Measurements from ENCODE around the gene HSD17B8.

The HSD17B8 gene

DNA sequence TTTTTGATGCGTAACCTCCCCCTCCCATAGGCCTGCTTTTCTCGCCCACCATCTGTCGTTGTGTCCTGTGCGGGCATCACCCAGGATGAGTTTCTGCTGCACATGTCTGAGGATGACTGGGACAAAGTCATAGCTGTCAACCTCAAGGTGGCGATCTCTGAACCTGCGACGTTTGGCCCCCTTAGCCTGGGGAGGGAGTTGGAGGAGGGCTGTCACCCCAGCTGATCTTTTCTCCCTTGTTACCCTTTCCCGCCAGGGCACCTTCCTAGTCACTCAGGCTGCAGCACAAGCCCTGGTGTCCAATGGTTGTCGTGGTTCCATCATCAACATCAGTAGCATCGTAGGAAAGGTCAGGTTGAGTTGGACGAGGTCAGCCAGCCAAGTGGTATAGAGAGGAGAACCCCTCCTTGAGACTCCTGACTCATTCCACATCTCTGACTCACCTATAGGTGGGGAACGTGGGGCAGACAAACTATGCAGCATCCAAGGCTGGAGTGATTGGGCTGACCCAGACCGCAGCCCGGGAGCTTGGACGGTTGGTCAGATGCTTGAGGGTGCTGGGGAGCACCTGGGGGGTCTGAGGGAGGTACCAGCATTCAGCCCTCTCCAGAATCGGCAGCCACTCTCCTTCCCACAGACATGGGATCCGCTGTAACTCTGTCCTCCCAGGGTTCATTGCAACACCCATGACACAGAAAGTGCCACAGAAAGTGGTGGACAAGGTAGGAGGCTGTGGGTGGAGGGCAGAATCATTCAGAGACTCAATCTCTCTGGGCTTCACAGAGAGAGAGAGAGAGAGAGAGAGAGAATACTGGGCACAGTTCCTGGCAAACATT, 954 bp downstream of the HSD17B8 start:
- Histone ChIP-seq H3K4me3 (ENCODE audit: low read depth in 1 of 5, low read length in 5 of 5) (peak overlapping the region; percentile 60 to 88 (median 79)), H3K27me3 (ENCODE audit: control insufficient read depth in 5 of 5, insufficient read depth in 4 of 5, low read length in 5 of 5) (no peaks in the 10 kb centered on the region), H3K27ac (ENCODE audit: low read depth, low read length) (no peak overlapping the region), H3K9me3 (ENCODE audit: control insufficient read depth in 5 of 5, low read length in 5 of 5) (no peaks in the 10 kb centered on the region), H3K36me3 (ENCODE audit: control insufficient read depth in 5 of 5, insufficient read depth in 5 of 5, low read length in 5 of 5) (peaks cover 7 to 34% (median 31%) of the 10 kb centered on the region in 5 donors), H3K4me1 (ENCODE audit: control insufficient read depth in 5 of 5, insufficient read depth in 5 of 5, low read length in 5 of 5) (peaks cover 14 to 53% (median 46%) of the 10 kb centered on the region in 5 donors), H3K9ac (ENCODE audit: low read length in 5 of 5) (peak overlapping the region in 4 of 5 donors; percentile 76 to 87 (median 84))

DNA sequence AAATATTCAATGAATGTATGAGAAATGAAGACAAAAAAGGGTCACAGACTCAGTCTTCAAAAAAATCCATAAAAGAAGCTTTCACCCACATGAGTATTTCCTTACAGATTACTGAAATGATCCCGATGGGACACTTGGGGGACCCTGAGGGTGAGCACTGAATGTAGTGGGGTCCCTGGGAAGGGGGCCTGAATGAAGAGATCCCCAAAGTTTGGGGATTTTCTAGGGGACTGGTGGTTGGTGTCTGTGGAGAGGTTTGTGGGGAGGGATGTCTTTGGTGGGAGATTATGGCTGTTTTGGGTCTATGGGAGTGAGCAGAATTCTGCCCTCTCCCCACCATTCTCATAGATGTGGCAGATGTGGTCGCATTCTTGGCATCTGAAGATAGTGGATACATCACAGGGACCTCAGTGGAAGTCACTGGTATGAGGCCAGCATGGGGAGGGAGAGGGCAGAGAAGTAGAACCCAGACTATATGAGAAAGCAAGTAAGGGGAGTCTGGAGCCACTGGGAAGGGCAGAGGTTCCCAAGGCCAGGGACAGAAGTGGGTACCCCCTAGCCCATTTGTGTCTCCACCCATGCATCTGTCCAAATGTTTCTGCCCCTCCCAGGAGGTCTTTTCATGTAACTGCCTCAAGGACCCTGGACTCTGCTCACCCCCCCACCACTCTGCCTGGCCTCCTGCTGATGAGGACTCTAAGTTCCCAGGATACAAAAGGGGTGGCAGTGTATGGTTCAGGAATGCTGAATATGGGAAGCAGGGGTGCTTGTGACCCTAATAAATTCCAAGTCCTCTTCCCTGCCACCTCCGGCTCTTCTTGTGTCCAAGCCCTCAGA, 1.8 kb downstream of the HSD17B8 start:
- Histone ChIP-seq H3K4me1 (ENCODE audit: control insufficient read depth in 5 of 5, insufficient read depth in 5 of 5, low read length in 5 of 5) (peaks cover 14 to 50% (median 44%) of the 10 kb centered on the region in 5 donors), H3K9ac (ENCODE audit: low read length in 5 of 5) (no peak overlapping the region), H3K36me3 (ENCODE audit: control insufficient read depth in 5 of 5, insufficient read depth in 5 of 5, low read length in 5 of 5) (peaks cover 7 to 40% (median 34%) of the 10 kb centered on the region in 5 donors)

DNA sequence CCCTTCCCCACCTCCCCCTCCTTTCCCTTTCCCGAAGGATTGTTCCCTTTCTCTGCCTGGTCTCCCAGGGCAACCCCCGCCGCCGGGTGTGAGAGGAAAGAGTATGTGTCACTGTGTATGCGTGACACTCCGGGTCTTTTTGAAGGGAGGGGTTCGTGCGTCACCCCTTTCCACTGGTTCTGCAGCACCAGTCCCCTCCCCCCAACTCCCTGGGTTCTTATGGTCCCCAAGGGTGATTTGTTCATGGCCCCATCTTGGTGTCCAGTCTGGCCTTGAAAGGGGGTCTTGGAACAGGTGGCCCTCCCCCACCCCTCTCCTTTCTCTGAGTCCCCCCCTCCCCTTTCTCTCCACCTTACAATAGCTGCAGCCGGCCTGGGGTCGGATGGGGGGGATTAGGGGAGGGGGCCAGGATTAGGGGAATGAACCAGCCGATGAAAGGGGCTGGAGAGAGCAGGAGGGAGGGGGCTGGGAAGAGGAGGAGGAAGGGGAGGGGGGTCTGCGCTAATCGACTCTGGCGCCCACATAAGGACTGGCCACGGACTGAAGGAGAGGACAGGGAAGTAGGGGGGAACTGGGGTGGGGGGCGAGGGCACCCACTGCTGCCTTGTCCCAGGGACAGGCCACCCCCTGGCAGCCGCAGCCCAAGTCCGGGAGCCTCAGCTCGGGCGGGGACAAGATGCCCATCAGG, 2.6 kb downstream of the HSD17B8 start:
- Histone ChIP-seq H3K27ac (ENCODE audit: low read depth, low read length) (peak overlapping the region; percentile 87), H3K27me3 (ENCODE audit: control insufficient read depth in 5 of 5, insufficient read depth in 4 of 5, low read length in 5 of 5) (no peaks in the 10 kb centered on the region), H3K9me3 (ENCODE audit: control insufficient read depth in 5 of 5, low read length in 5 of 5) (no peaks in the 10 kb centered on the region), H3K4me1 (ENCODE audit: control insufficient read depth in 5 of 5, insufficient read depth in 5 of 5, low read length in 5 of 5) (peaks cover 7 to 43% (median 36%) of the 10 kb centered on the region in 5 donors), H3K36me3 (ENCODE audit: control insufficient read depth in 5 of 5, insufficient read depth in 5 of 5, low read length in 5 of 5) (peaks cover 7 to 39% (median 37%) of the 10 kb centered on the region in 5 donors), H3K4me3 (ENCODE audit: low read depth in 1 of 5, low read length in 5 of 5) (peak overlapping the region; percentile 55 to 89 (median 83)), H3K9ac (ENCODE audit: low read length in 5 of 5) (peak overlapping the region in 3 of 5 donors; percentile 93 to 98 (median 95))

More for the DNA sequence above, 1.8 kb downstream of the HSD17B8 start:
- H3K27me3 ChIP-seq (ENCODE audit: control insufficient read depth in 5 of 5, insufficient read depth in 4 of 5, low read length in 5 of 5) = no peaks in the 10 kb centered on the region
- no peaks in the 10 kb centered on the region for H3K9me3 ChIP-seq (ENCODE audit: control insufficient read depth in 5 of 5, low read length in 5 of 5)
- H3K4me3 ChIP-seq (ENCODE audit: low read depth in 1 of 5, low read length in 5 of 5) = no peak overlapping the region
- no peak overlapping the region for H3K27ac ChIP-seq (ENCODE audit: low read depth, low read length)

DNA sequence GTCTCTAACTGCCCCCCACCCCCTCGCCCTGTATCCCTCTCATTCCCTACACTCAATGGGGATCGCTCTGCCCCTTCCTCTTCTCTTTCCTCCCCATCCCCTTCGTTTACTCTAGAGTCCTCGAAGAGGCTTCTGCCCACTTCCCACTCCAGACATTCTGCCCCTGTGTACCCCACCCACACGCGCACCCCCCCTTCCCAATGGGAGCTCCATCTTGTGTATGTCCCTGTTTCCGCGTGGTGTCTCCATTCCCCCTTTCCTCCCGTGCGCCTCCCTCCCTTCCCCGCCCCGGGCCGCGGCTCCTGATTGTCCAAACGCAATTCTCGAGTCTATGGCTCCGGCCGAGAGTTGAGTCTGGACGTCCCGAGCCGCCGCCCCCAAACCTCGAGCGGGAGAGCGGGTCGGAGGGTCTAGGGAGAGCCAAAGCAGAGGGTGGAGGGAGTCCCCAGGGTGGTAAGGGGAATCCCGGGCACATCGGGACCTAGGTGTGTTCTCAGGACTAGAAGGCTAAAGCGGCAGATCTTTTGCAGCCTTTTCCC, 3.2 kb downstream of the HSD17B8 start:
- Histone ChIP-seq H3K9me3 (ENCODE audit: control insufficient read depth in 5 of 5, low read length in 5 of 5) (no peaks in the 10 kb centered on the region), H3K4me3 (ENCODE audit: low read depth in 1 of 5, low read length in 5 of 5) (peak overlapping the region; percentile 78 to 89 (median 83)), H3K27ac (ENCODE audit: low read depth, low read length) (peak overlapping the region; percentile 87), H3K9ac (ENCODE audit: low read length in 5 of 5) (peak overlapping the region; percentile 48 to 98 (median 94)), H3K27me3 (ENCODE audit: control insufficient read depth in 5 of 5, insufficient read depth in 4 of 5, low read length in 5 of 5) (no peaks in the 10 kb centered on the region), H3K4me1 (ENCODE audit: control insufficient read depth in 5 of 5, insufficient read depth in 5 of 5, low read length in 5 of 5) (peaks cover 4 to 40% (median 33%) of the 10 kb centered on the region in 5 donors), H3K36me3 (ENCODE audit: control insufficient read depth in 5 of 5, insufficient read depth in 5 of 5, low read length in 5 of 5) (peaks cover 4 to 33% (median 32%) of the 10 kb centered on the region in 5 donors)

DNA sequence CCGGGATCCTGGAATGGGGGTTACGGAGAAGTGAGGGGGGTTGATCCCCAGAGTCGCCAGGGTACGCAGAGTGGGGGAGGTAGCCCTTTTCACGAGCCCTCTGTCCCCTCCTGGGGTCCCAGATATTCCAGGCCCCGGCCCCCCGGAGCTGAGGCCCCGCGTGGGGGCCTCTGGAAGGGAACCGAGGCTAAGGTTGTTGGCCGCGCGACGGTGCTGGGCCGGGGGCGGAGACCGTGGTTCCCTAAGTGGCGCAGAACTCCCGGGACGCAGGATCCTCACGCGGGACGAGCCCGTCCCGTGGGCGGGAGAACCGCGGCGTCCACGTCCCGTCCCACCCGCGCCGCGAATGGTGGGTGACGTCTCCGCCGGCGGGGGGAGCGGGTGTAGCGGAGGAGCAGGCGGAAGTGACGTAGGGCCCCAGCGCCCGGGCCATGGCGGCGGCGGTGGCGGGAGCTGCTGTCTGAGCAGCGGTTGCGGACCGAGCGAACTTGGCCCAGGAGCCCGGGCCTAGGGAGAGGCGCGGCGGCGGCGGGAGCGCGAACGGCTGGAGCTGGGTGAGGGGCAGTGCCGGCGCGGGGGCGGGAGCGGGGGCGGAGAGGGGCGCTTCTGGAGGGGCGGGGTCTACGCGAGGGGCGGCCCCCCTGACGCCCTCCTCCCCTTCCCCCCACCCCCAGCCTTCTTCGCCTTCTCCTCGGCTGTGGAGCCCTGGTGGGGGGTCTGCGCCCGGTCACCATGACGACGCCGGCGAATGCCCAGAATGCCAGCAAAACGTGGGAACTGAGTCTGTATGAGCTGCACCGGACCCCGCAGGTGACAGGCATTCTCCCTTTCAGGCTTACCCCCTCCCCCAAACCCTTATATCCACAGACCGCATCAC, 3.9 kb downstream of the HSD17B8 start, which contains the start of gene RING1:
RING1 (plus strand) TSS at position 410 of the 877 bp plus-strand sequence; CDS start at position 733, 323 bp downstream.
- Histone ChIP-seq H3K27ac (ENCODE audit: low read depth, low read length) (peak within 1 kb of the TSS; percentile 87), H3K4me1 (ENCODE audit: control insufficient read depth in 5 of 5, insufficient read depth in 5 of 5, low read length in 5 of 5) (peaks cover 4 to 45% (median 40%) of the 10 kb centered on the region in 5 donors), H3K27me3 (ENCODE audit: control insufficient read depth in 5 of 5, insufficient read depth in 4 of 5, low read length in 5 of 5) (peaks cover 0 to 3% (median 0%) of the 10 kb centered on the region in 5 donors), H3K4me3 (ENCODE audit: low read depth in 1 of 5, low read length in 5 of 5) (peak within 1 kb of the TSS; percentile 78 to 89 (median 83)), H3K9me3 (ENCODE audit: control insufficient read depth in 5 of 5, low read length in 5 of 5) (no peaks in the 10 kb centered on the region), H3K9ac (ENCODE audit: low read length in 5 of 5) (peak within 1 kb of the TSS; percentile 48 to 98 (median 94)), H3K36me3 (ENCODE audit: control insufficient read depth in 5 of 5, insufficient read depth in 5 of 5, low read length in 5 of 5) (peaks cover 0 to 26% (median 25%) of the 10 kb centered on the region in 5 donors)

DNA sequence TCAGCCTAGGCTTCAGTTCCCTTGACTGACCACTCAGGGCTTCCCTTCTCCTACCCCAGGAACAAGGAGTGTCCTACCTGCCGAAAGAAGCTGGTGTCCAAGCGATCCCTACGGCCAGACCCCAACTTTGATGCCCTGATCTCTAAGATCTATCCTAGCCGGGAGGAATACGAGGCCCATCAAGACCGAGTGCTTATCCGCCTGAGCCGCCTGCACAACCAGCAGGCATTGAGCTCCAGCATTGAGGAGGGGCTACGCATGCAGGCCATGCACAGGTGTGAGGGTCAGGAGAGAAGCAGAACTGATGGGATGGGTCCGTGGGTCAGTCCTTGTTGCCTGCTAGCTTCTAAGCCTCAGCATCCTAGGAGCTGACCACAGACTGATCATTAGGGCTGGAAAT, 5.4 kb downstream of the HSD17B8 start:
- peaks cover 0 to 23% (median 19%) of the 10 kb centered on the region in 5 donors for H3K36me3 ChIP-seq (ENCODE audit: control insufficient read depth in 5 of 5, insufficient read depth in 5 of 5, low read length in 5 of 5)
- H3K4me3 ChIP-seq (ENCODE audit: low read depth in 1 of 5, low read length in 5 of 5) = no peak overlapping the region
- H3K27me3 ChIP-seq (ENCODE audit: control insufficient read depth in 5 of 5, insufficient read depth in 4 of 5, low read length in 5 of 5) = peaks cover 0 to 5% (median 0%) of the 10 kb centered on the region in 5 donors
- H3K27ac ChIP-seq (ENCODE audit: low read depth, low read length) = no peak overlapping the region
- no peak overlapping the region for H3K9ac ChIP-seq (ENCODE audit: low read length in 5 of 5)
- peaks cover 0 to 44% (median 38%) of the 10 kb centered on the region in 5 donors for H3K4me1 ChIP-seq (ENCODE audit: control insufficient read depth in 5 of 5, insufficient read depth in 5 of 5, low read length in 5 of 5)
- no peaks in the 10 kb centered on the region for H3K9me3 ChIP-seq (ENCODE audit: control insufficient read depth in 5 of 5, low read length in 5 of 5)

DNA sequence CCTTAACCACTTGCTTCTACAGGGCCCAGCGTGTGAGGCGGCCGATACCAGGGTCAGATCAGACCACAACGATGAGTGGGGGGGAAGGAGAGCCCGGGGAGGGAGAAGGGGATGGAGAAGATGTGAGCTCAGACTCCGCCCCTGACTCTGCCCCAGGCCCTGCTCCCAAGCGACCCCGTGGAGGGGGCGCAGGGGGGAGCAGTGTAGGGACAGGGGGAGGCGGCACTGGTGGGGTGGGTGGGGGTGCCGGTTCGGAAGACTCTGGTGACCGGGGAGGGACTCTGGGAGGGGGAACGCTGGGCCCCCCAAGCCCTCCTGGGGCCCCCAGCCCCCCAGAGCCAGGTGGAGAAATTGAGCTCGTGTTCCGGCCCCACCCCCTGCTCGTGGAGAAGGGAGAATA, 6.7 kb downstream of the HSD17B8 start:
- no peaks in the 10 kb centered on the region for H3K9me3 ChIP-seq (ENCODE audit: control insufficient read depth in 5 of 5, low read length in 5 of 5)
- peaks cover 0 to 5% (median 3%) of the 10 kb centered on the region in 5 donors for H3K27me3 ChIP-seq (ENCODE audit: control insufficient read depth in 5 of 5, insufficient read depth in 4 of 5, low read length in 5 of 5)
- no peak overlapping the region for H3K9ac ChIP-seq (ENCODE audit: low read length in 5 of 5)
- peaks cover 0 to 23% (median 19%) of the 10 kb centered on the region in 5 donors for H3K36me3 ChIP-seq (ENCODE audit: control insufficient read depth in 5 of 5, insufficient read depth in 5 of 5, low read length in 5 of 5)
- H3K27ac ChIP-seq (ENCODE audit: low read depth, low read length) = no peak overlapping the region
- peaks cover 0 to 37% (median 32%) of the 10 kb centered on the region in 5 donors for H3K4me1 ChIP-seq (ENCODE audit: control insufficient read depth in 5 of 5, insufficient read depth in 5 of 5, low read length in 5 of 5)
- no peak overlapping the region for H3K4me3 ChIP-seq (ENCODE audit: low read depth in 1 of 5, low read length in 5 of 5)

DNA sequence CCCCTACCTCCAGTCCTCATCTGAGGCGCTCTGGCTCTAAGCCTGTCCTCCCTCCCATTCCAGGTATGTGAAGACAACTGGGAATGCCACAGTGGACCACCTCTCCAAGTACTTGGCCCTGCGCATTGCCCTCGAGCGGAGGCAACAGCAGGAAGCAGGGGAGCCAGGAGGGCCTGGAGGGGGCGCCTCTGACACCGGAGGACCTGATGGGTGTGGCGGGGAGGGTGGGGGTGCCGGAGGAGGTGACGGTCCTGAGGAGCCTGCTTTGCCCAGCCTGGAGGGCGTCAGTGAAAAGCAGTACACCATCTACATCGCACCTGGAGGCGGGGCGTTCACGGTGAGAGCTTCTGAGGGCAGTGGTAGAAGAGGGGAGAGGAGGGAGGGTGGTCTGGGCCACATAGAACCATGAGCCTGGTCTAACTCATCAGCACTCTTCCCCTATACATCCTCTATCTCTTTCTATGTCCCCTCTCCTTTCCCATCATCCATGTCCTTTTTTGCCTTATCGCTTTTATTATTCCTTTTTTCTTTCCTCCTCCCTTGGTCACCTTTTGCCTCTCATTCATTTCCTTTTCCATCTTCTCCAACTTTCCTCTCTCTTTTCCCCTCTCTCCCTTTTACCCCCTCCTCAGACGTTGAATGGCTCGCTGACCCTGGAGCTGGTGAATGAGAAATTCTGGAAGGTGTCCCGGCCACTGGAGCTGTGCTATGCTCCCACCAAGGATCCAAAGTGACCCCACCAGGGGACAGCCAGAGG, 7.4 kb downstream of the HSD17B8 start:
- H3K9ac ChIP-seq (ENCODE audit: low read length in 5 of 5) = no peak overlapping the region
- H3K27ac ChIP-seq (ENCODE audit: low read depth, low read length) = no peak overlapping the region
- H3K27me3 ChIP-seq (ENCODE audit: control insufficient read depth in 5 of 5, insufficient read depth in 4 of 5, low read length in 5 of 5) = peaks cover 0 to 5% (median 3%) of the 10 kb centered on the region in 5 donors
- peaks cover 0 to 23% (median 19%) of the 10 kb centered on the region in 5 donors for H3K36me3 ChIP-seq (ENCODE audit: control insufficient read depth in 5 of 5, insufficient read depth in 5 of 5, low read length in 5 of 5)
- H3K9me3 ChIP-seq (ENCODE audit: control insufficient read depth in 5 of 5, low read length in 5 of 5) = no peaks in the 10 kb centered on the region
- H3K4me1 ChIP-seq (ENCODE audit: control insufficient read depth in 5 of 5, insufficient read depth in 5 of 5, low read length in 5 of 5) = peaks cover 0 to 37% (median 32%) of the 10 kb centered on the region in 5 donors
- H3K4me3 ChIP-seq (ENCODE audit: low read depth in 1 of 5, low read length in 5 of 5) = no peak overlapping the region

All from subcutaneous abdominal adipose tissue (tissue), 5 donors.